Measurements from ENCODE around the gene DDRGK1. TPM values are rescaled to one million over a fixed set of nuclear protein-coding genes. Genes with fewer than 3 reads are reported as not detected.

DDRGK1 gene
- polyA plus RNA-seq, 3 donors: 39.9 to 42.7 (median 42.6) TPM

DNA sequence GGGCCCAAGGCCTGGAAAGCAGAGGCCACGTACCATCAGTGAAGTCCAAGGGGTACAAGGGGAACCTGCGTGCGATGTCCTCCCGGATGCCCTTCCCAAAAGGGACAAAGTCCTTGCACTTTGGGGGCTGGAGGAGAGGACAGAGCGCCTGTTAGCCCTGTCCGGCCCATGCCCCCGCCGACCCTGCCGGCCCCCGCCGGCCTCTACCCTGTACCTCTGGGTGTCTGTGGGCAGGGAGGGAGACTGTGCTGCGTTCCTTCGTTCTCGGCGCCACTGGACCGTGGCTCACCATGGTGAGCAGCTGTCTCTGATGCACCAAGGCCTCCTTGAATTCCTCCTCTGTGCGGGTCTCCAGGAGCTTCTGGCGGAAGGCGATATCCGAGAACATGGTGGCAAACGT is 26.6 kb upstream of the DDRGK1 start:
- H3K9me3 Mint-ChIP-seq: peaks cover 0 to 2% (median 0%) of the 10 kb centered on the region in 7 donors
- no peak overlapping the region for H3K4me3 Mint-ChIP-seq
- Histone ChIP-seq H3K79me2 (ENCODE audit: insufficient read depth, low read length) (no peaks in the 10 kb centered on the region), H3K9me3 (replicated peaks in 1 of 2; ENCODE audit: control insufficient read depth in 1 of 2, insufficient read depth in 1 of 2, low read length in 2 of 2) (no peaks in the 10 kb centered on the region), H2AFZ (ENCODE audit: insufficient read depth, low read depth, low read length, poor library complexity, severe bottlenecking) (no peak overlapping the region), H3K4me2 (replicated peaks; ENCODE audit: extremely low read depth, low read length, poor library complexity, severe bottlenecking) (no peak overlapping the region), H3K27me3 (ENCODE audit: control insufficient read depth in 2 of 2, insufficient read depth in 2 of 2, low read length in 2 of 2) (peaks cover 0 to 10% of the 10 kb centered on the region in 2 donors), H3K4me3 (replicated peaks in 1 of 3; ENCODE audit: low read depth in 2 of 3, low read length in 3 of 3) (no peak overlapping the region), H3K36me3 (replicated peaks in 1 of 2; ENCODE audit: control insufficient read depth in 1 of 2, insufficient read depth in 2 of 2, low read length in 2 of 2) (no peaks in the 10 kb centered on the region), H3K4me1 (ENCODE audit: control insufficient read depth in 1 of 2, insufficient read depth in 2 of 2, low read length in 2 of 2) (no peaks in the 10 kb centered on the region), H4K20me1 (ENCODE audit: insufficient read depth, low read length) (no peaks in the 10 kb centered on the region), H3K27ac (ENCODE audit: low read depth in 1 of 2, low read length in 2 of 2) (no peak overlapping the region), H3K9ac (ENCODE audit: insufficient read depth, low read length, poor library complexity, severe bottlenecking) (no peak overlapping the region)
- peaks cover 4 to 7% of the 10 kb centered on the region in 2 donors for H3K36me3 Mint-ChIP-seq
- peak overlapping the region in 1 of 7 donors; percentile 82 for H3K27ac Mint-ChIP-seq
- WGBS (ENCODE audit: insufficient coverage): 97% methylated on average over 15 of the region's 21 CpGs
- no peak for DNase-seq
- TF ChIP-seq, protein P1, sequence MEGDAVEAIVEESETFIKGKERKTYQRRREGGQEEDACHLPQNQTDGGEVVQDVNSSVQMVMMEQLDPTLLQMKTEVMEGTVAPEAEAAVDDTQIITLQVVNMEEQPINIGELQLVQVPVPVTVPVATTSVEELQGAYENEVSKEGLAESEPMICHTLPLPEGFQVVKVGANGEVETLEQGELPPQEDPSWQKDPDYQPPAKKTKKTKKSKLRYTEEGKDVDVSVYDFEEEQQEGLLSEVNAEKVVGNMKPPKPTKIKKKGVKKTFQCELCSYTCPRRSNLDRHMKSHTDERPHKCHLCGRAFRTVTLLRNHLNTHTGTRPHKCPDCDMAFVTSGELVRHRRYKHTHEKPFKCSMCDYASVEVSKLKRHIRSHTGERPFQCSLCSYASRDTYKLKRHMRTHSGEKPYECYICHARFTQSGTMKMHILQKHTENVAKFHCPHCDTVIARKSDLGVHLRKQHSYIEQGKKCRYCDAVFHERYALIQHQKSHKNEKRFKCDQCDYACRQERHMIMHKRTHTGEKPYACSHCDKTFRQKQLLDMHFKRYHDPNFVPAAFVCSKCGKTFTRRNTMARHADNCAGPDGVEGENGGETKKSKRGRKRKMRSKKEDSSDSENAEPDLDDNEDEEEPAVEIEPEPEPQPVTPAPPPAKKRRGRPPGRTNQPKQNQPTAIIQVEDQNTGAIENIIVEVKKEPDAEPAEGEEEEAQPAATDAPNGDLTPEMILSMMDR (IDR thresholded peaks at IDR 0.05): no peak
- H3K27me3 Mint-ChIP-seq (ENCODE audit: low read depth in 3 of 3): peaks cover 6 to 14% (median 12%) of the 10 kb centered on the region in 3 donors
- no peaks in the 10 kb centered on the region for H3K4me1 Mint-ChIP-seq
- intact Hi-C loops (cut with micrococcal nuclease): no loop called here

GRCh38 chr20:3229798-3230197 is 25.3 kb upstream of the DDRGK1 start:
- Histone ChIP-seq H3K4me3 (replicated peaks in 1 of 3; ENCODE audit: low read depth in 2 of 3, low read length in 3 of 3) (no peak overlapping the region), H3K27ac (ENCODE audit: low read depth in 1 of 2, low read length in 2 of 2) (no peak overlapping the region), H3K4me2 (replicated peaks; ENCODE audit: extremely low read depth, low read length, poor library complexity, severe bottlenecking) (no peak overlapping the region), H3K9ac (ENCODE audit: insufficient read depth, low read length, poor library complexity, severe bottlenecking) (no peak overlapping the region), H3K36me3 (replicated peaks in 1 of 2; ENCODE audit: control insufficient read depth in 1 of 2, insufficient read depth in 2 of 2, low read length in 2 of 2) (no peaks in the 10 kb centered on the region), H3K9me3 (replicated peaks in 1 of 2; ENCODE audit: control insufficient read depth in 1 of 2, insufficient read depth in 1 of 2, low read length in 2 of 2) (no peaks in the 10 kb centered on the region), H4K20me1 (ENCODE audit: insufficient read depth, low read length) (no peaks in the 10 kb centered on the region), H3K79me2 (ENCODE audit: insufficient read depth, low read length) (no peaks in the 10 kb centered on the region), H3K4me1 (ENCODE audit: control insufficient read depth in 1 of 2, insufficient read depth in 2 of 2, low read length in 2 of 2) (no peaks in the 10 kb centered on the region), H2AFZ (ENCODE audit: insufficient read depth, low read depth, low read length, poor library complexity, severe bottlenecking) (no peak overlapping the region), H3K27me3 (ENCODE audit: control insufficient read depth in 2 of 2, insufficient read depth in 2 of 2, low read length in 2 of 2) (no peaks in the 10 kb centered on the region)
- intact Hi-C loops (cut with micrococcal nuclease): no loop called here
- Mint-ChIP-seq H3K4me1 (no peaks in the 10 kb centered on the region), H3K4me3 (no peak overlapping the region), H3K27me3 (ENCODE audit: low read depth in 3 of 3) (peaks cover 0 to 8% (median 0%) of the 10 kb centered on the region in 3 donors), H3K27ac (no peak overlapping the region), H3K36me3 (peaks cover 4 to 11% of the 10 kb centered on the region in 2 donors), H3K9me3 (peaks cover 0 to 1% (median 0%) of the 10 kb centered on the region in 7 donors)
- WGBS (ENCODE audit: insufficient coverage): 95% methylated on average over 11 of the region's 14 CpGs
- no peak for DNase-seq
- TF ChIP-seq, protein P1 (IDR thresholded peaks at IDR 0.05): no peak
